IPS-15b (cell line): ENCODE results near the gene TLN1.

Experiments used
- H3K27me3 ChIP-seq: one replicate; pipeline ENCODE4 v1.6.1; 2013; ENCODE audit warnings: low read length; ENCODE audit not compliant: control insufficient read depth, insufficient read depth
- H3K36me3 ChIP-seq: one replicate; pipeline ENCODE4 v1.6.1; 2013; ENCODE audit warnings: low read length; ENCODE audit not compliant: control insufficient read depth, insufficient read depth
- H3K4me1 ChIP-seq: one replicate; pipeline ENCODE4 v1.6.1; 2013; ENCODE audit warnings: mild to moderate bottlenecking, low read length; ENCODE audit not compliant: control insufficient read depth, insufficient read depth
- H3K4me3 ChIP-seq: one replicate; pipeline ENCODE4 v1.5.1; 2013; ENCODE audit warnings: low read depth, low read length
- H3K9ac ChIP-seq: one replicate; pipeline ENCODE4 v1.6.1; 2013; ENCODE audit warnings: low read depth, mild to moderate bottlenecking, low read length
- H3K9me3 ChIP-seq: one replicate; pipeline ENCODE4 v1.6.1; 2013; ENCODE audit warnings: mild to moderate bottlenecking, low read length; ENCODE audit not compliant: control insufficient read depth, insufficient read depth

The TLN1 gene

DNA sequence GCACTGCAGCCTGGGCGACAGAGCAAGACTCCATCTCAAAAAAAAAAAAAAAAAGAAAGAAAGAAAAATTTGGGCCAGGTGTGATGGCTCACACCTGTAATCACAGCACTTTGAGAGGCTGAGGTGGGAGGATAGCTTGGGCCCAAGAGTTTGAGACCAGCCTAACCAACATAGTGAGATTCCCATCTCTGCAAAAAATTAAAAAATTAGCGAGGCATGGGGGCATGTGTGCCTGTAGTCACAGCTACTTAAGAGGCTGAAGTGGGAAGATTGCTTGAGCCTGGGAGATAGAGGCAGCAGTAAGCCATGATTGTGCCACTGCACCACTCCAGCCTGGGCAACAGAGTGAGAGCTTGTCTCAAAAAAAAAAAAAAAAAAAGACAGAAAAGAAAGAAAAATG is 78.4 kb downstream of the TLN1 start:
- Histone ChIP-seq H3K9ac (no peak overlapping the region), H3K4me3 (no peak overlapping the region), H3K9me3 (no peaks in the 10 kb centered on the region), H3K36me3 (no peaks in the 10 kb centered on the region), H3K27me3 (peaks cover 8% of the 10 kb centered on the region), H3K4me1 (peaks cover 12% of the 10 kb centered on the region)

DNA sequence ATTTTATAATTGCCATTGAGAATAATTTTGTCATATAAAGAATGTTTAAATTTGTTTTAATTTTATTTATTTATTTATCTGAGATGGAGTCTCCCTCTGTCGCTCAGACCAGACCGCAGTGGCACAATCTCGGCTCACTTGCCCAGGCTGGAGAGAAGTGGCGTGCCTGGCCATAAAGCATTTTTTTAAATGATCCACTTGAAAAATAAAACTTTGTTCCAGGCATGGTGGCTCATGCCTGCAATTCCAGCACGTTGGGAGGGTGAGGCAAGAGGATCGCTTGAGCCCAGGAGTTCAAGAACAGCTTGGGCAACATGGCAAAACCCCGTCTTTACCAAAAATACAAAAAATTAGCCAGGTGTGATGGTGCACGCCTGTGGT is 79.2 kb downstream of the TLN1 start:
- no peaks in the 10 kb centered on the region for H3K9me3 ChIP-seq
- H3K4me3 ChIP-seq: no peak overlapping the region
- peaks cover 15% of the 10 kb centered on the region for H3K4me1 ChIP-seq
- no peaks in the 10 kb centered on the region for H3K36me3 ChIP-seq
- H3K9ac ChIP-seq: no peak overlapping the region
- peaks cover 10% of the 10 kb centered on the region for H3K27me3 ChIP-seq

DNA sequence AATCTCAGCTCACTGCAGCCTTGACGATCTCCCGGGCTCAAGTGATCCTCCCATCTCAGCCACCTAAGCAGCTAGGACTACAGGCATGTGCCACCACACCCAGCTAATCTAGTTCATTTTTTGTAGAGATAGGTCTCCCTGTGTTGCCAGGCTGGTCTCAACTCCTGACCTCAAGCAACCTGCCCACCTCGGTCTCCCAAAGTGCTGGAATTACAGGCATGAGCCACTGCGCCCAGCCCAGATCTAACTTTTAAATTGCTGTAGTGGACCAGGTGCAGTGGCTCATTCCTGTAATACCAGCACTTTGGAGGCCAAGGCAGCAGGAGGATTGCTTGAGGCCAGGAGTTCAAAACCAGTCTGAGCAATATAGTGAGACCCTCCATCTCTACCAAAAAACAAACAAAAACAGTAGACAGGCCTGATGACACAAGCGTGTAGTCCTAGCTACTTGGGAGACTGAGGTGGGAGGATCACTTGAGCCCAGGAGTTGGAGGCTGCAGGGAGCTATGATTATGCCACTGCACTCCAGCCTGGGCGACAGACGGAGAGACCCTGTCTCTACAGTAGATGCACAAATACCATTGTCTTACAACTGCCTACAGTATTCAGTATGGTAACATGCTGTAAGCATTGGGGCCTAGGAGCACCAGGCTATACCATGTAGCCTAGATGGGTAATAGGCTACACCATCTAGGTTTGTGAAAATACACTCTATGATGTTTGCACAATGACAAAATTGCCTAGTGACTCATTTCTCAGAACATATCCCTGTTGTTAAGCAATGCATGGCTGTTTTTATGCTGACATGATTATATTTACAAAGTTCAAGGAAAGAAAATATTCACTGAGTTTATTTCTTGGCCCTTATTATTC is 79.8 kb downstream of the TLN1 start:
- H3K4me3 ChIP-seq: no peak overlapping the region
- no peaks in the 10 kb centered on the region for H3K36me3 ChIP-seq
- no peak overlapping the region for H3K9ac ChIP-seq
- H3K9me3 ChIP-seq: no peaks in the 10 kb centered on the region
- peaks cover 10% of the 10 kb centered on the region for H3K27me3 ChIP-seq
- peaks cover 16% of the 10 kb centered on the region for H3K4me1 ChIP-seq

DNA sequence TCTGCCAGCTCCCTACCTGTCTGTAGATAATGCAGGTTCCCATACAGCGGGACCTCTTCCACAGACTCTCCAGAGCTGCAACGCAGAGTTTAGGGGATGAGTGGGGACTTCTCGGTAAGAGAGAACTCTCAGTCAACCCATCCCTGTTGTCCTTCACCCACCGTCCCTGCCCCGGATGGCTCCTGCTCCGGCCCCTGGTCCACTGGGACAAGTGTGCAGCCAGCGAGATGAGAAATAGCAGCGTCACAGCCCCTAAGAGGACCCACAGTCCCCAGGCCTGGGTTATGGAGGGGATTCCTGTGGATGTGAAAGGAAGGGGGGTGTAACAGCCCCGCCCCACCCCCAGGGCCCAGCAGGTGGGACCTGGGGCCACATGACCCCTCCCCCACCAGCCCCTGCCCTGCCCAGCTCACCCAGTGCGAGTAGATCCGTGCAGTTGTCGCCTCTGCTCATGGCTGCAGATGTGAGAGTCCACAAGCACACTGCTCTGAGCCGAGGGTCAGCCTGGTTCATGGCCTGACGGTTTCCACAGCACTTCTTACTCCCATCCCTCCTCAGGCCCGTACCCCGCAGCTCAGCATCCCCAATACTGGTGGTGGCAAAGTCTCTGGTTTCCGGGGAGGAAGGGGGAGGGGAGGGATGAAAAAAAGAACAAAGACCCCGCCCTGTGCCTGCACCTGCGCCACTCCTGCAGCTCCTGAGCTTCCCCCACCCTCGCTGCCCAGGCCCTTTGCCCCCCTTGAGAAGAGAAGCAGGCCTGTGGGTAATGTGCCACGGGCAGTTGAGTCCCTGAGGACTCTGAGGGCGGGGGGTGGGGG is 81.4 kb downstream of the TLN1 start, which contains the start of gene SIT1:
Gene SIT1 (minus strand): TSS at position 591 of the 818 bp plus-strand sequence. CDS start 78 bp downstream, at position 513.
- Histone ChIP-seq H3K4me1 (peaks cover 16% of the 10 kb centered on the region), H3K9ac (no peak within 1 kb of the TSS), H3K27me3 (peaks cover 2% of the 10 kb centered on the region), H3K36me3 (no peaks in the 10 kb centered on the region), H3K9me3 (no peaks in the 10 kb centered on the region), H3K4me3 (peak within 1 kb of the TSS; percentile 33)

DNA sequence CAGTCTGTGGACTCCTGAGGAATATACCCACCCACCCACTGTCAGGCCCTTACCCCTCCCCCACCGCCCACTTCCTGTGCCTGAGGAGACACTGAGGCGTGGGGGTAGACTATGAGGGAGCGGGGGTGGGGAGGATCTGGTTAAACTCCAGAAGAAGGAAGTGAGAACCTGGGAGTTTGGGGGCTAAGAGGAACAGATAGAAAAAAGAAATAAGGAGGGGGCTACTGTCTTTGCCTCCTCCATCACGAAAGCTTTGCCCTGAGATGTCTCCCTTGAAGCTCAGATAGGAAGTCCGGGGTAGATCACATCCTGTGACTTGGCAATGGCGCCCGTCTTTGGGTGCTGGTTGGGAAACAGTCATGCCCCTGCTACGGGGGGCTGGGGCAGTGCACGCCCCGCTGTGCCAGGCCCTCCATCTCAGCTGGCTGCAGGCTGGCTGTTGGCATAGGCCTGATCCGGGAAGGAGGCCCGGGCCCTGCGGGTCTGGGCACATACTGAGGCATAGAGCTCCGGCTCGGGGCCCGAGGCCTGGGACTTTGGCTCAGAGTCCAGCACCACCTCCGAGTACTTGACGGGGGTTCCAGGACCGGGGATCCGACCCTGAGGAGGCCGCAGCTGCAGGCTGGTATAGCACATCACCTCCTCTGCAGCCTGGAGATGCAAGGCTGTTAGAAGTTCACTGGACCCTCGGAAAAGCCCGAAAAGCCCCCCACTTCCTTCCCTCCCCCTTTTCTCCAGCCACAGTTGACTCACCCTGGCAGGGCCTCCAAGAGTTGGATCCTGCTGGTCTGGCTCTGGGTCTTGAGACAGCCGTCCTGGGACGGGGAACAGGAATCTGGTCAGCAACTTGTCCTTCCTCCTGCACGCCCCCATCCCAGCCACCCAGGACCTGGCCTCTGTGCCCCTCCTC is 82.3 kb downstream of the TLN1 start:
- no peak overlapping the region for H3K4me3 ChIP-seq
- no peaks in the 10 kb centered on the region for H3K36me3 ChIP-seq
- peaks cover 2% of the 10 kb centered on the region for H3K27me3 ChIP-seq
- peaks cover 16% of the 10 kb centered on the region for H3K4me1 ChIP-seq
- H3K9me3 ChIP-seq: no peaks in the 10 kb centered on the region
- no peak overlapping the region for H3K9ac ChIP-seq
